GM10248 (cell line): ENCODE measurements around the gene NEK9.

ENCODE experiments used
- CTCF ChIA-PET: fragments of 300-600 bp; sonication (Branson Sonifier 250); formaldehyde crosslinking; extraction: SDS; loops from one replicate; lab custom pipeline; 2021; ENCODE audit warnings: antibody characterized with exemption; lab: Yijun Ruan, JAX
- POLR2A ChIA-PET: fragments of 350-650 bp; sonication (Branson Sonifier 250); formaldehyde crosslinking; extraction: SDS; loops from one replicate; lab custom pipeline; 2020; ENCODE audit warnings: antibody characterized with exemption; lab: Yijun Ruan, JAX
- DNase-seq: peaks from one replicate; pipeline ENCODE4 v3.0.0; 2012; ENCODE audit errors: extremely low spot score
- TF ChIP-seq, protein P1 (sequence below): IDR thresholded peaks from 2 replicates; pipeline ENCODE4 v1.5.1; 2012; ENCODE audit warnings: mild to moderate bottlenecking, low read depth; ENCODE audit errors: extremely low read depth, missing control alignments, control extremely low read depth

The NEK9 gene

DNA sequence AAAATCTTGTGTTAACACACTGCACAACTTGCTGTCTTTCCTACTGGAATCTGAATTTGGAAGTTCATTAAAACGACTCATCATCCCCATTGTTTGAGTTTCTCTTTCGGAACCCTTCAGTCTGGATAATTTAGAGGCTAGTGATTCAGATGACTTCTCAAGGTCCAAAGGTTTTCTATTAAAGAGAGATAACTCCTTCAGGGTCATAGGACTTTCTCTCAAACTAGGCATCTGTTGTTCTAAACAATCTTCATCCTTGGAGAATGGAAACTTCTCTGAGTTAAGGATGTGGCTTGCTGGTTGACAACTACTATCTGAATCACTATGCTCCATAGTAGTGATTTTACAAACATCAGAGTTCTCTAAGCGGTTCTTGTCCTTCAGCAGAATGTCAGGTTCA, 79.9 kb downstream of the NEK9 start:
- CTCF ChIA-PET: no interaction called here
- DNase-seq: no peak
- TF ChIP-seq, protein P1, sequence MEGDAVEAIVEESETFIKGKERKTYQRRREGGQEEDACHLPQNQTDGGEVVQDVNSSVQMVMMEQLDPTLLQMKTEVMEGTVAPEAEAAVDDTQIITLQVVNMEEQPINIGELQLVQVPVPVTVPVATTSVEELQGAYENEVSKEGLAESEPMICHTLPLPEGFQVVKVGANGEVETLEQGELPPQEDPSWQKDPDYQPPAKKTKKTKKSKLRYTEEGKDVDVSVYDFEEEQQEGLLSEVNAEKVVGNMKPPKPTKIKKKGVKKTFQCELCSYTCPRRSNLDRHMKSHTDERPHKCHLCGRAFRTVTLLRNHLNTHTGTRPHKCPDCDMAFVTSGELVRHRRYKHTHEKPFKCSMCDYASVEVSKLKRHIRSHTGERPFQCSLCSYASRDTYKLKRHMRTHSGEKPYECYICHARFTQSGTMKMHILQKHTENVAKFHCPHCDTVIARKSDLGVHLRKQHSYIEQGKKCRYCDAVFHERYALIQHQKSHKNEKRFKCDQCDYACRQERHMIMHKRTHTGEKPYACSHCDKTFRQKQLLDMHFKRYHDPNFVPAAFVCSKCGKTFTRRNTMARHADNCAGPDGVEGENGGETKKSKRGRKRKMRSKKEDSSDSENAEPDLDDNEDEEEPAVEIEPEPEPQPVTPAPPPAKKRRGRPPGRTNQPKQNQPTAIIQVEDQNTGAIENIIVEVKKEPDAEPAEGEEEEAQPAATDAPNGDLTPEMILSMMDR: no peak
- POLR2A ChIA-PET: interaction anchor here (0.6 kb wide), 1 partner anchor 108 kb away, joined by 4 read pairs; no protein-coding TSS in a partner anchor

GRCh38 chr14:75046275-75046674, 80.6 kb downstream of the NEK9 start:
- no peak for DNase-seq
- POLR2A ChIA-PET: interaction anchor here (0.6 kb wide), 1 partner anchor 109 kb away, joined by 4 read pairs; no protein-coding TSS in a partner anchor

GRCh38 chr14:75044752-75045151, 82.1 kb downstream of the NEK9 start:
- ChIA-PET CTCF (interaction anchor here (1.0 kb wide), 1 partner anchor 14 kb away, joined by 3 read pairs; no protein-coding TSS in a partner anchor), POLR2A (no interaction called here)
- TF ChIP-seq, protein P1: no peak
- DNase-seq: no peak

More at GRCh38 chr14:75046275-75046674, 80.6 kb downstream of the NEK9 start:
- CTCF ChIA-PET: no interaction called here
- TF ChIP-seq, protein P1: no peak

GRCh38 chr14:75044322-75044721, 82.5 kb downstream of the NEK9 start:
- CTCF ChIA-PET: interaction anchor here (1.0 kb wide), 1 partner anchor 14 kb away, joined by 3 read pairs; no protein-coding TSS in a partner anchor
- POLR2A ChIA-PET: no interaction called here
- DNase-seq: no peak
- TF ChIP-seq, protein P1: no peak

DNA sequence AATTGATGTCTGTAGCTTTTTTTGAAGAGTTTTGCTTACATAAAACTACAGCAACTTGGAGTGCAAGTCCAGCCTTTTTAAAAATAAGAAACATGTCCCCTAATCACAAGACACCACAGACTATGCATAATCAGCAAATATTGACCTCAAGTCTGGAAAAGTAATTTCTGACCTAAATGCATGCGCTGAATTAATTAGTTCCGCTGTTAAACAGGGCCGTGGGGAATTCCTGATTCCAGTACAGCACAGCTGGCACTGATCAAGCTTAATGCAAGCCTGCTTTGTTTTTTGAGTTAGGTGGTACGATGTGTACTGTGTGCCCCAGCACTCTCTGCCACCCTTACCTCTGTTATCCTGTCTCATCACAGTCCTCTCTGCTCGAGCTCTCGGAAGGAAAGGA, 84.8 kb downstream of the NEK9 start:
- ChIA-PET CTCF (no interaction called here), POLR2A (no interaction called here)

GRCh38 chr14:75041613-75042012, 85.2 kb downstream of the NEK9 start:
- CTCF ChIA-PET: no interaction called here
- TF ChIP-seq, protein P1: no peak
- POLR2A ChIA-PET: no interaction called here
- DNase-seq: no peak

More for the DNA sequence above, 84.8 kb downstream of the NEK9 start:
- DNase-seq: no peak
- TF ChIP-seq, protein P1: no peak
